ENCODE results near the gene MRPL41.
A peak's percentile ranks its signal among the peaks of the same experiment; 100 is the strongest.
"Not testable (repeated sequence)": the region's sequence is repeated elsewhere in the genome, so short reads cannot be mapped to it uniquely, and the experiment has no call there.

MRPL41 gene

GRCh38 chr9:137588311-137588710 is 36.6 kb downstream of the MRPL41 start:
- no peak for DNase-seq

- no peak for DNase-seq
Observed at GRCh38 chr9:137588891-137589290, 37.2 kb downstream of the MRPL41 start.

GRCh38 chr9:137589441-137590122 is 37.9 kb downstream of the MRPL41 start:
- DNase-seq = peak; percentile 20

- DNase-seq = no peak
Observed at GRCh38 chr9:137590123-137590468, 38.4 kb downstream of the MRPL41 start.

- DNase-seq = peak; percentile 89
Observed at GRCh38 chr9:137590469-137591383, 39.0 kb downstream of the MRPL41 start, which contains the start of gene ZMYND19. ZMYND19 (minus strand) TSS chr9:137590512; CDS start chr9:137590263, 249 bp downstream.

- DNase-seq = no peak
Observed at GRCh38 chr9:137592767-137593166, 41.1 kb downstream of the MRPL41 start.

GRCh38 chr9:137593176-137593575 is 41.5 kb downstream of the MRPL41 start:
- DNase-seq = no peak

- not testable (repeated sequence) for DNase-seq
Observed at GRCh38 chr9:137596577-137596976, 44.9 kb downstream of the MRPL41 start.

GRCh38 chr9:137598943-137599342 is 47.3 kb downstream of the MRPL41 start:
- no peak for DNase-seq

All from EL (cell line).